Activated naive CD4-positive, alpha-beta T cell treated with anti-CD3 and anti-CD28 coated beads, Interleukin-2, amount 50 U/mL, for 24 hours (primary cell): ENCODE data around the gene STARD6.
"Not testable (repeated sequence)": the region's sequence is repeated elsewhere in the genome, so short reads cannot be mapped to it uniquely, and the experiment has no call there.

Experiments used
- H3K27ac Mint-ChIP-seq: one replicate; pipeline ENCODE4 v1.8.0; 2021; ENCODE audit warnings: mild to moderate bottlenecking, mixed read lengths
- H3K27me3 Mint-ChIP-seq: one replicate; pipeline ENCODE4 v1.8.0; 2021; ENCODE audit warnings: mixed read lengths
- H3K36me3 Mint-ChIP-seq: one replicate; pipeline ENCODE4 v1.8.0; 2021; ENCODE audit warnings: mixed read lengths
- H3K4me1 Mint-ChIP-seq: one replicate; pipeline ENCODE4 v1.8.0; 2021; ENCODE audit warnings: mixed read lengths
- H3K4me3 Mint-ChIP-seq: one replicate; pipeline ENCODE4 v1.8.0; 2021; ENCODE audit warnings: mild to moderate bottlenecking, mixed read lengths
- H3K9me3 Mint-ChIP-seq: one replicate; pipeline ENCODE4 v1.8.0; 2021; ENCODE audit warnings: mixed read lengths

STARD6 gene

DNA sequence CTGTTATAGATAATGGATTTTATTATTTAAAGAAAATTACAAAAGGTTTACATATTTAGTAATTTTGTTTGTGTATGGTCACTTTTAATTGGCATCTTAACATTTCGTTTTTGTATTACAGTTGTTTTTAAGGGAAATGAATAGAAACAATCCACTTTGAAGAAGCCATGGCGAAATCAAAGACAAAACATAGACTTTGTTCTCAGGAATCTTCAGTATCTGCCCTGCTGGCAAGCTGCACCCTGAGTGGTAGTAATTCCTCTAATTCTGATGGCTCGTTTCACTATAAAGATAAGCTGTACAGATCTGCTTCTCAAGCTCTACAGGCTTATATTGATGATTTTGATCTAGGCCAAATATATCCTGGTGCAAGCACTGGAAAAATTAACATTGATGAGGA, 2.7 kb upstream of the STARD6 start:
- H3K4me3 Mint-ChIP-seq, result no peak overlapping the region
- H3K4me1 Mint-ChIP-seq, result peaks cover 20% of the 10 kb centered on the region
- H3K36me3 Mint-ChIP-seq, result peaks cover 1% of the 10 kb centered on the region
- no peaks in the 10 kb centered on the region for H3K27me3 Mint-ChIP-seq
- H3K9me3 Mint-ChIP-seq, result no peaks in the 10 kb centered on the region
- no peak overlapping the region for H3K27ac Mint-ChIP-seq

DNA sequence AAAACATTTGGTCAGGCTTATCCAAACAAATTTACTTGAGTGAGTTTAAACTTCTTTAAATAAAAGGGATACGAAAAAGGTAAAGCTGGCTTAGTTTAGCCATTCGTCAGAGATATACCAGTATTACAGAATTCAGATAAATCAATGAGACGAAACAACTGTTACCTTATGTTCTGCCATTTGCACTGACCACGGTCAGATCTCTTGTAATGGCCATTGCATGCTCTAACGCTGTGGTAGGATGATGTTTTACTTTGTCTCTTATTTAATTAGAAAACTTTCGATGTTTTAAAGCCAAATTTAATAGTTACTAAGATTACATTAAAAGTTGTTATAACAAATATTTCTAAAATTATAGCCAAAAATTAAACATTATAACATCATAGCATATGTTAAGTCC, 1.6 kb upstream of the STARD6 start:
- Mint-ChIP-seq H3K4me1 (peaks cover 20% of the 10 kb centered on the region), H3K9me3 (no peaks in the 10 kb centered on the region), H3K4me3 (peak overlapping the region; percentile 100), H3K27ac (no peak overlapping the region), H3K36me3 (peaks cover 1% of the 10 kb centered on the region), H3K27me3 (no peaks in the 10 kb centered on the region)

DNA sequence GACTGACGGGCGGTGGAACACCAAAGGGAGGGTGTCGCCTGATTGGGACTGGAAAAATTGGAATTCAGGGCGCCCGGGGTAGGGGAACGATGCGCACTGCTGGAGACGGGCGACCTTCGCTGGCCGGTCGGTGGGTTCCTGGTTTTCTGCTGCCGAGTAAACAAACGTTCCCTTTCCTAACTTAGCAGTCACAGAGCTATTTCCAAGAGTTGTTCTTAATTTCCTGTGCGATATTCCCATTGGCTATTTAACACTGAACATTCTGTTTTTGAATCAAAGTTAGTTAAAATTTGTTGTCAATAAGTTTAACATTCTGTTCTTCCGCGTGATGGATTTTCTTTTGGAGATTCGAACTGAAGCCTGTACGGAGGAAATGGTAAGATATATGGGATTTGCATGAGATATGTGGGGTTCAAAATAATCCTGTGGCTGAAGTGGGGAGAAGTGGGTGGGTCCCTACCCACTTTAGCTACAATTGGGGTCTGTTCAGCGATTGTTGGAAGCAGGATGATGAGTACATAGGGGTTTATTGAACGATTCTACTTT, 910 bp upstream of the STARD6 start:
- no peaks in the 10 kb centered on the region for H3K9me3 Mint-ChIP-seq
- peak overlapping the region; percentile 100 for H3K4me3 Mint-ChIP-seq

DNA sequence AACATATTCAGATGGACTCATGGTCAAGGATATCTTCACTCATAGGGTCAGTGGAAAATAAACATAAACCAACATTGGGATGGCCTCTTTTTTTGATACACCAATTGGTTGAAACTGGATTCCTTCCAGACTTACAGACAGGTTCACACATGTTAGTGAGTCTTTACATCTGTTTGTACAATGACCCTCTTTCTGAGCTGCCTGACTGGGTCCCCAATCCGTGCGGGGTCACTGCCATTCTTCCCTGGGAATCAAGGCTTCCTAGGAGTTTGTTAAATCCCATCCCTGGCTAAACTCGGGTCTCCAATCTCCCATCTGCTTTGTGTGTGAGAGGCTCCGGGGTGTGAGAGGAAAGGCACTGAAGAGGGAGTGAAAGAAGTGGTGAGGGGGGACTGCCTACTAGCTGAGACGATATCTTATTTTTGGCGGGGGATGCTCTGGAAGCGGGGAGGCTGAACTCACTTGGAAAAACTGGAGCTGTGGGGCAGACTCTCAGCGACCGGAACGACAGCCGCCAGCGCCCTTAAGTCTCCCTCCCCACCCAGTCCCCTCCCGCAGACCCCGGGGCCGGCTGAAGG, 487 bp downstream of the STARD6 start:
- Mint-ChIP-seq H3K27ac (peak overlapping the region; percentile 97), H3K27me3 (peaks cover 2% of the 10 kb centered on the region), H3K4me1 (peaks cover 20% of the 10 kb centered on the region), H3K4me3 (peak overlapping the region; percentile 100), H3K36me3 (peaks cover 3% of the 10 kb centered on the region), H3K9me3 (no peaks in the 10 kb centered on the region)

More for the DNA sequence above, 910 bp upstream of the STARD6 start:
- peaks cover 20% of the 10 kb centered on the region for H3K4me1 Mint-ChIP-seq
- H3K27ac Mint-ChIP-seq, result peak overlapping the region; percentile 97
- H3K36me3 Mint-ChIP-seq, result peaks cover 1% of the 10 kb centered on the region
- no peaks in the 10 kb centered on the region for H3K27me3 Mint-ChIP-seq

DNA sequence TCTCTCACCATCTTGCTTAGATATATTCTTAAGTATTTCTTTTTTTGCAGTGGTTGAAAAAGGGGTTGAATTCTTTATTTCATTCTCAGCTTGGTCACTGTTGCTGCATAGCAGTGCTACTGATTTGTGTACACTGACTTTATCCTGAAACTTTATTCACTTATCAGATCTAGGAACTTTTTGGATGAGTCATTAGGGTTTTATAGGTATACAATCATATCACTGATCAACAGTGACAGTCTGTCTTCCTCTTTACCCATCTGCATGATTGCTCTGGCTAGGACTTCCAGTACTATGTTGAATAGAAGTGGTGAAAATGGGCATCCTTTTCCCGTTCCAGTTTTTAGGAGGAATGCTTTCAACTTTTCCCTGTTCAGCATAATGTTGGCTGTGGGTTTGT, 6.5 kb downstream of the STARD6 start:
- Mint-ChIP-seq H3K9me3 (no peaks in the 10 kb centered on the region), H3K27me3 (peaks cover 18% of the 10 kb centered on the region), H3K36me3 (peaks cover 2% of the 10 kb centered on the region), H3K27ac (no peak overlapping the region), H3K4me1 (no peaks in the 10 kb centered on the region), H3K4me3 (no peak overlapping the region)

DNA sequence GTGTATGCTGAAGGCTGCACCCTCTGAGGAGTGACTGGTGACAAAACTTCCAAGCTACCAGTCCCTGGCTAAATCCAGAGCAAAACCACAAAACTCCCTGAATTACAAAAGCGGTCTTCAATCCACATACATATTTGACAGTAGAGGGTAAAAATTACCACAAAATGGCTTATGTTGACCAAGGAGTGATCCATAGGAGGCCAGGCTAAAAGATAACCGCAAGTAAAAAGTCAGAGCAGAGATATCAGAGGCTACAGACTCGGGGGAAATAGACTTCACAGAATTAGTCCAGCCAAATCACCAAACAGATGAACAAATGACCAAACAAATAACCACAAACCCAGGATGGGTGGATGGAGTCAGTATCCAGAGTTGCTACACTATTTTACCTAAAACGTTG, 19.4 kb downstream of the STARD6 start:
- Mint-ChIP-seq H3K27ac (no peak overlapping the region), H3K36me3 (peaks cover 2% of the 10 kb centered on the region), H3K27me3 (peaks cover 1% of the 10 kb centered on the region), H3K9me3 (no peaks in the 10 kb centered on the region), H3K4me3 (no peak overlapping the region), H3K4me1 (no peaks in the 10 kb centered on the region)

DNA sequence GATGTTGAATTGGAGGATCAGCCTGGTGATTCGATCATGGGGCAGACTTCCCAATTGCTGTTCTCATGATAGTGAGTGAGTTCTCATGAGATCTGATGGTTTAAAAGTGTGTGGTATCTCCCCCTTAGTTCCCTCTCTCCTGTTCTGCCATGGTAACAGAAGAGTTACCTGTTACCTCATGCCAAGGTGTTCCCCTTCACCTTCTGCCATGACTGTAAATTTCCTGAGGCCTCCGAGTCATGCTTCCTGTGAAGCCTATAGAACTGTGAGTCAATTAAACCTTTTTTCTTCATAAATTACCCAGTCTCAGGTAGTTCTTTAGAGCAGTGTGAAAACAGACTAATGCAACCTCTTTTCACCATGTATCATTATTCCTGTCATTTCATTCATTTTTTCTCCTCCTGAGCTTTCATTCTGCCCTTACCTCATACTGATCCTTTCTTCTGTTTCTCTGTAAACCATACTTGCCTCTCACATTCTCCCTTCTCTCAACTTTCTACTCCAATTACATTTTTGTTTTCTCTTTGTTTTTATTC, 22.0 kb downstream of the STARD6 start:
- H3K36me3 Mint-ChIP-seq, result no peaks in the 10 kb centered on the region
- H3K27me3 Mint-ChIP-seq, result peaks cover 4% of the 10 kb centered on the region
- no peak overlapping the region for H3K4me3 Mint-ChIP-seq
- H3K4me1 Mint-ChIP-seq, result no peaks in the 10 kb centered on the region
- no peak overlapping the region for H3K27ac Mint-ChIP-seq
- no peaks in the 10 kb centered on the region for H3K9me3 Mint-ChIP-seq

DNA sequence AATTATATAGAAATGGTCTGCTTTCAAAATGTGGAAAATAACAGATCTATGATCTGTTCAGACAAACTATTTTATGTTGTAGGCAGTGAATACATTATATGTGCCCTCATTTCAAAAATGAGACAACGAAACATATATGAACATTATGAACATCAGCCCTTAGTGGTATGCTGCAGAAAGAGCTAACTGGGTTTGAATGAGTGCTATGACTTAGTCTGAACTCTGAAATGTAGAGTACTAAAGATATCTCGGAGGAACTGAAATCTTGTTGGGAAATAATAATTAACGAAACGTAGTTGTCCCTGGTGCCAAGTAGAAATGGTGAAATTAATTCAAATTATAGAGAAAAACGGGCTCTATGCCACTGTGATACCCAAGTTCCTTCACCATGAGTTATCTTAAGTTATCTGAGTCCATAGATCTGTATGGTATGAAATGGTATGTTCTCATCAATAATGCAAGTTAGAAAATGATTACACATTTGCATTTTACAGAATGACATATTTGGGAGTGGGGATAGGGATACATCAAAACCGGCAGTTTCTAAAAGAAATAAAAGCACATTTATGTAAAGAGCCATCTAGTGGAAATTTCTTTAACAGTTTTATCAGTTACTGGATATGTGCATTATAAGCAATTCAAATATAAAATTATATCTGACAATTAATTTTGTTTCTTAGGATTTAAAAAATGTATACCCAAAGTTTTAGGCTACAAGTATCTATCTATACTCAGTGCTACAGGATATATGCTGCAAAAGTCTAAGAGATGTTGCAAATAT, 26.7 kb downstream of the STARD6 start:
- Mint-ChIP-seq H3K4me3 (no peak overlapping the region), H3K27ac (no peak overlapping the region), H3K4me1 (no peaks in the 10 kb centered on the region), H3K36me3 (no peaks in the 10 kb centered on the region), H3K9me3 (no peaks in the 10 kb centered on the region), H3K27me3 (peaks cover 5% of the 10 kb centered on the region)

DNA sequence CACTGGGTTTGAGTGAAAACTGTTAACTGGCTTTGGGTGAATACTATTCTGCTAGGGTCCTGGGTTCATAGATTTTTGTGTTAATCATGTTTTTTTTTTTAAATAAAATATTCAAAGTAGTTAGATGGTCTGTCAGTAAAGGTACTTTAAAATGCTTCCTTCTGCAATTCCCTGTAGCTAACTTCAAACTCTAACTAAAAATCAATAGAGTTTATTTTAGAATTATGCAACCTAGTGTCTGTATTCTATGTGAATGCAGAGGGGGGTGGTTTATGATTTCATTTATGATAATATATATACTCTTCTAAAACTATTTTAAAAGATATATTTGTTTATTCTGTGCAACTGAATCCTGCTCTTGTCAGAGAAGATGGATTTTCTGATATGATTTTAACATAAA, 27.9 kb downstream of the STARD6 start:
- Mint-ChIP-seq H3K36me3 (no peaks in the 10 kb centered on the region), H3K4me1 (no peaks in the 10 kb centered on the region), H3K27me3 (peaks cover 5% of the 10 kb centered on the region), H3K27ac (no peak overlapping the region), H3K4me3 (no peak overlapping the region), H3K9me3 (no peaks in the 10 kb centered on the region)

DNA sequence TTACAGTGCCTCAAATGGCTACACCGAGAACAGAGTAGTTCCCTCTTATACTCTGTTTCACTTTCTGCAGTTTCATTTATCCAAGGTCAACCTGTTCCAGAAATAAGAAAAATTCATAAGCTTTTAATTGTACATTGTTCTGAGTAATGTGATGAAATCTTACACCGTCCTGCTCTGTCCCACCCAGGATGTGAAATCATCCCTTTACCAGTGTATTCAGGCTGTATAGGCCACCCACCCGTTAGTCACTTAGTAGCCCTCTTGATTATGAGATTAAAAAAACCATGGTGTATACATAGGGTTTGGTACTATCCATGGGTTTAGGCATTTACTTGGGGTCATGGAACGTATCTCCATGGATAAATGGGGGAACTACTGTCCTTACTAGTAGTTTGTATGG, 29.8 kb downstream of the STARD6 start:
- Mint-ChIP-seq H3K9me3 (no peaks in the 10 kb centered on the region), H3K27ac (no peak overlapping the region), H3K27me3 (peaks cover 5% of the 10 kb centered on the region), H3K36me3 (no peaks in the 10 kb centered on the region), H3K4me3 (no peak overlapping the region), H3K4me1 (no peaks in the 10 kb centered on the region)

DNA sequence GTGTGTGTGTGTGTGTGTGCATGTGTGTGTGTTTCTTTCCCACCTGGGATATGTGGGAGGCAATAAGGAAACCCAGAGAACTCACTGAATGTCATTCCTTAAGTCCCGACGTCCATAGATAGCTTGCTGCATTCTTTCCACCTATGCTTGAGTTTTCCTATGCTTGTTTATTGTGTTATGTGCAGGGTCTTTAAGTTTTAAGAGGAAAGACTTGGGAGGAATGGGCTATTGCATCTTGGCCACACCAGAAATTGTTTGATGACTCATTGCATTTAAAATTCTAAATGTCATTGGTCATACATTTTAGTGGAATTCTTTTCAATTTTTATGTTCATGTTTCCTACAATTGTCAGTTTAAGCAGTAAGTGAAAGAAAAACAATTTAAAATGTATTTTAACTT, 33.7 kb downstream of the STARD6 start:
- no peak overlapping the region for H3K4me3 Mint-ChIP-seq
- H3K36me3 Mint-ChIP-seq, result no peaks in the 10 kb centered on the region
- H3K9me3 Mint-ChIP-seq, result no peaks in the 10 kb centered on the region
- no peaks in the 10 kb centered on the region for H3K4me1 Mint-ChIP-seq
- no peaks in the 10 kb centered on the region for H3K27me3 Mint-ChIP-seq
- H3K27ac Mint-ChIP-seq, result no peak overlapping the region

DNA sequence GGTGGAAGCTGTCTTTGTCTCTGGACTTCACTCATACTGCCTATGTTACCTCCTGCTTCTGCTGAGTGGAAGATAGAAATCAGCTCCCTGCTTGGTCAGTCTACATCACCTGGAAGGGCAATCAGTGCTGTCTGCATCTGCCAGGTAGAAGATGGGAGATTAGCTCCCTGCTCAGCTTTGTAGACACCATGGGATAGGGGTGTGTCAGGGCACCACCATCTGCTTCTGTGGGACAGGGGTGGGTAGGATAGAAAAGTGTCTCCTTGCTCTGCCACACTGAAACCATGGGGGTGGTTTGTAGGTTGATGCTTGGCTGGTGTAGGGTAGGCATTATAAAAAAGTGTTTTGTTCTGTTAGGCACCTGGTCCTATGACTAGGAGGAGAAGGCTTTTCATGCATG, 34.1 kb downstream of the STARD6 start:
- no peaks in the 10 kb centered on the region for H3K9me3 Mint-ChIP-seq
- no peaks in the 10 kb centered on the region for H3K4me1 Mint-ChIP-seq
- H3K36me3 Mint-ChIP-seq, result no peaks in the 10 kb centered on the region
- H3K4me3 Mint-ChIP-seq, result no peak overlapping the region
- H3K27me3 Mint-ChIP-seq, result no peaks in the 10 kb centered on the region
- H3K27ac Mint-ChIP-seq, result no peak overlapping the region

DNA sequence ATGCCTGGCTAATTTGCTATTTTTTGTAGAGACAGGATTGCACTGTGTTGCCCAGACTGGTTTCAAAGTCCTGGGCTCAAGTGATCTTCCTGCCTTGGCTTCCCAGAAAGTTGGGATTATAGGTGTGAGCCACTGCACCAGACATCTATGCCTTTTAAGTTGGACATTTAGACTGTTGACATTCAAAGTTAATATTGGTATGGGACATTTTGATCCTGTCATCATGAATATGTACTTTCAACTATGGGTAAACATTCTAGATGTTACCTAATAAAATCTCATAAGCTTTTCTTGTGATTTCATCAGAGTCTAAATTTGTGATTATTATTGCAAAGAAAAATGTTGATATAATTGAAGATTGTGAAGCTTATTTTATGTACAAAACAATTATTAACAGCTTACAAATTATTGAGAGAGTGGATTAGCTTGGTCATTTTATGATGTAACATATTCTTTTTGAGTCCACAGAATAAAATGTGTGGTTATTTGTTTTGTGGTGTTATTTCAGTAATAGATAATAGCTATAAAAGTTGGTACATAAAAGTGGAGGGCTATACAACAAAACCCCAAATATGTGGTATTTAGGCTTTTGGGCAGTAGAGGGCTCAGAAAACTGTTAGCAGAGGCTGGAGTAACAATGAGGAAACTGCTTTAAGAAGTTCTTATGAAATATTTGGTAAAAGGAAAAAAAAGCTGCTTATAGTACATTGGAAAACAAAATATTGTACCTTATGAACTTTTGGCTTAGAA, 41.4 kb downstream of the STARD6 start:
- Mint-ChIP-seq H3K36me3 (no peaks in the 10 kb centered on the region), H3K9me3 (no peaks in the 10 kb centered on the region), H3K4me1 (no peaks in the 10 kb centered on the region), H3K4me3 (no peak overlapping the region), H3K27ac (no peak overlapping the region), H3K27me3 (peaks cover 1% of the 10 kb centered on the region)

DNA sequence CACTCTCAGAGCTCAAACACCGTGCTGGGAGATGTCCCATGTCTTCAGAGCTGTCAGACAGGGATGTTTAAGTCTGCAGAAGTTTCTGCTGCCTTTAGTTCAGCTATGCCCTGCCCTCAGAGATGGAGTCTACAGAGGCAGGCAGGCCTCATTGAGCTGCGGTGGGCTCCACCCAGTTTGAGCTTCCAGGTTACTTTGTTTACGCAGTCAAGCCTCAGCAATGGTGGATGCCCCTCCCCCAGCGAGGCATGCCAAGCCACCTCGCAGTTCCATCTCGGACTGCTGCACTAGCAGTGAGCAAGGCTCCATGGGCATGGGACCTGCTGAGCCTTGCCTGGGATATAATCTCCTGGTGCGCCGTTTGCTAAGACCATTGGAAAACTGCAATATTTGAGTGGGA, 48.1 kb downstream of the STARD6 start:
- H3K9me3 Mint-ChIP-seq, H3K4me1 Mint-ChIP-seq, H3K27ac Mint-ChIP-seq, H3K36me3 Mint-ChIP-seq, H3K4me3 Mint-ChIP-seq, H3K27me3 Mint-ChIP-seq: not testable (repeated sequence)

DNA sequence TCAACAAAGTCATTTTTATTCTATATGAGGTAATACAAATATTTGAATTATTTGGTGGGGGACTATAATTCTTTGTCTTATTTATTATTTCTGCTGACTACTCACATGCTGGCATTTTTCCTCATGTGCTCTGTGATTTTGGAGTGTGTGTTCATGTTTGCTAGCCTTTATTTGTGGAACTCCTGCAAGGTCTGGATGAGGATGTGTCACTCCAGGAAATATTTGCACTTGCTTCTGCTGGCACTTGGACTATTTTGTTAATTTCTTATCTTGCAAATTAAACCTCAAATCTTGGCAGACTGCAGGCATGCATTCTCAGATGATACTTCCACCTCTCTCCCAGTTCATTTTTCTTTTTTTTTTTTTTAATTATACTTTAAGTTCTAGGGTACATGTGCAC, 54.2 kb downstream of the STARD6 start:
- Mint-ChIP-seq H3K27ac (no peak overlapping the region), H3K9me3 (peaks cover 7% of the 10 kb centered on the region), H3K36me3 (peaks cover 2% of the 10 kb centered on the region), H3K4me1 (no peaks in the 10 kb centered on the region), H3K4me3 (no peak overlapping the region), H3K27me3 (no peaks in the 10 kb centered on the region)

DNA sequence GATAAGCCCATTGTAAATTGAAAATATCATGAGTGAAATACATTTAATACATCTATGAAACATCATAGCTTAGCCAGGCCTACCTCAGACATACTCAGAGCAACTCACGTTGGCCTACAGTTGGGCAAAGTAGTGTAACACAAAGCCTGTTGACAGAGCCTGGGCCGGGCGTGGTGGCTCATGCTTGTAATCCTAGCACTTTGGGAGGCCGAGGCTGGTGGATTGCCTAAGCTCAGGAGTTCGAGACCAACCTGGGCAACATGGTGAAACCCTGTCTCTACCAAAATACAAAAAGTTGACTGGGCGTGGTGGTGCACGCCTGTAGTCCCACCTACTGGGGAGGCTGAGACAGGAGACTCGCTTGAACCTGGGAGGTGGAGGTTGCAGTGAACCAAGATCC, 58.7 kb downstream of the STARD6 start:
- not testable (repeated sequence) for H3K27ac Mint-ChIP-seq, H3K4me3 Mint-ChIP-seq, H3K4me1 Mint-ChIP-seq, H3K27me3 Mint-ChIP-seq, H3K9me3 Mint-ChIP-seq
- peaks cover 14% of the 10 kb centered on the region for H3K36me3 Mint-ChIP-seq
